NCI-H446 treated with DMSO at 0.1 percent for 48 hours (cell line): Measurements from ENCODE around the gene SRSF4.
"Not testable (repeated sequence)": the region's sequence is repeated elsewhere in the genome, so short reads cannot be mapped to it uniquely, and the experiment has no call there.

ENCODE experiments used
- DNase-seq: peaks from one replicate; lab custom pipeline; 2025; lab: John Stamatoyannopoulos, UW

SRSF4 gene

GRCh38 chr1:29124366-29125236, 57.1 kb downstream of the SRSF4 start:
- no peak for DNase-seq

- no peak for DNase-seq
These were observed 57.8 kb downstream of the SRSF4 start, which contains the start of gene TMEM200B for GRCh38 chr1:29123887-29124365. TSS of gene TMEM200B (minus strand) at chr1:29123903. CDS start at chr1:29121828, 2,075 bp downstream.

- no peak for DNase-seq
These were observed 58.4 kb downstream of the SRSF4 start for GRCh38 chr1:29123053-29123886.

GRCh38 chr1:29122682-29123052, 59.0 kb downstream of the SRSF4 start:
- DNase-seq, result no peak

GRCh38 chr1:29121936-29122681, 59.6 kb downstream of the SRSF4 start:
- no peak for DNase-seq

GRCh38 chr1:29121516-29121935, 60.2 kb downstream of the SRSF4 start:
- DNase-seq, result no peak

- DNase-seq, result no peak
These were observed 60.7 kb downstream of the SRSF4 start for GRCh38 chr1:29120947-29121485.

- no peak for DNase-seq
These were observed 61.3 kb downstream of the SRSF4 start for GRCh38 chr1:29120367-29120766.

- DNase-seq, result no peak
These were observed 62.4 kb downstream of the SRSF4 start for GRCh38 chr1:29119121-29119929.

GRCh38 chr1:29117381-29117780, 64.3 kb downstream of the SRSF4 start:
- no peak for DNase-seq

- DNase-seq, result no peak
These were observed 67.0 kb downstream of the SRSF4 start for GRCh38 chr1:29114654-29115053.

GRCh38 chr1:29113413-29114117, 68.1 kb downstream of the SRSF4 start:
- DNase-seq, result no peak

GRCh38 chr1:29112705-29113412, 68.8 kb downstream of the SRSF4 start:
- DNase-seq, result no peak

- not testable (repeated sequence) for DNase-seq
These were observed 73.7 kb downstream of the SRSF4 start for GRCh38 chr1:29108041-29108440.

GRCh38 chr1:29105822-29106221, 75.9 kb downstream of the SRSF4 start:
- no peak for DNase-seq

- DNase-seq, result no peak
These were observed 81.2 kb downstream of the SRSF4 start for GRCh38 chr1:29100487-29100886.

- no peak for DNase-seq
These were observed 82.4 kb downstream of the SRSF4 start for GRCh38 chr1:29099286-29099685.
